ENCODE results near the gene MARS1. TPM values are rescaled to one million over a fixed set of nuclear protein-coding genes. Genes with fewer than 3 reads are reported as not detected.
A peak's percentile ranks its signal among the peaks of the same experiment; 100 is the strongest.

The MARS1 gene
- total RNA-seq, 1 experiment from 2014 or later: 291 TPM

GRCh38 chr12:57522011-57522886 is 34.4 kb downstream of the MARS1 start, which contains the start of gene MBD6:
Gene MBD6, plus strand, starts transcription at chr12:57522824. Its CDS starts 1,480 bp downstream, at chr12:57524304.
- CTCF ChIA-PET: no interaction called here
- peak within 1 kb of the TSS; percentile 97 for H3K27ac ChIP-seq (ENCODE audit: low read length)
- in situ Hi-C loops (cut with HindIII; ENCODE audit: low pct_unique_long_range_greater_than_20kb, low sequenced_read_pairs): no loop called here
- peak within 1 kb of the TSS; percentile 85 to 86 for H3K4me3 ChIP-seq (ENCODE audit: low read depth in 2 of 2, low read length in 2 of 2)
- H3K9me3 ChIP-seq (ENCODE audit: control insufficient read depth, insufficient read depth, low read depth, low read length): no peaks in the 10 kb centered on the region
- ATAC-seq: peak; percentile 66
- no peaks in the 10 kb centered on the region for H3K27me3 ChIP-seq (ENCODE audit: control insufficient read depth, insufficient read depth, low read length)
- peak; percentile 80 for DNase-seq (ENCODE audit: low read depth, low spot score)
- intact Hi-C loops (cut with micrococcal nuclease; ENCODE audit: unreplicated experiment): no loop called here
- TF ChIP-seq TCF7L2 (IDR thresholded peaks at IDR 0.05; ENCODE audit: low read depth, low read length): peak; percentile 99
- peak; percentile 50; the same call in 1 of the 2 replicates for TF ChIP-seq POLR2AphosphoS5 (IDR thresholded peaks at IDR 0.05; ENCODE audit: low read depth, low read length)
- TF ChIP-seq SIN3A (IDR thresholded peaks at IDR 0.05; ENCODE audit: borderline replicate concordance, insufficient read depth, low read depth, low read length): peak; percentile 99
- no peak for TF ChIP-seq REST (IDR thresholded peaks at IDR 0.05; ENCODE audit: insufficient read depth in 1 of 2, low read depth in 2 of 2, low read length in 1 of 2)
- TF ChIP-seq CTCF (IDR thresholded peaks at IDR 0.05): no peak
- H3K4me1 ChIP-seq (ENCODE audit: control insufficient read depth, insufficient read depth, low read length): peaks cover 39% of the 10 kb centered on the region
- no TSS peak for BruUV-seq (replicated peaks)
- POLR2A ChIA-PET: no interaction called here
- H3K36me3 ChIP-seq (ENCODE audit: control insufficient read depth, insufficient read depth, low read length): peaks cover 12% of the 10 kb centered on the region; the same call in 1 of the 2 replicates

GRCh38 chr12:57522887-57523705 is 35.2 kb downstream of the MARS1 start:
- in situ Hi-C loops (cut with HindIII; ENCODE audit: low pct_unique_long_range_greater_than_20kb, low sequenced_read_pairs): no loop called here
- TSS peak; percentile 60 for BruUV-seq (replicated peaks)
- DNase-seq (ENCODE audit: low read depth, low spot score): no peak
- ATAC-seq: no peak
- POLR2A ChIA-PET: no interaction called here
- Histone ChIP-seq H3K27ac (ENCODE audit: low read length) (peak overlapping the region; percentile 97), H3K36me3 (ENCODE audit: control insufficient read depth, insufficient read depth, low read length) (peaks cover 12% of the 10 kb centered on the region; the same call in 1 of the 2 replicates), H3K9me3 (ENCODE audit: control insufficient read depth, insufficient read depth, low read depth, low read length) (no peaks in the 10 kb centered on the region), H3K27me3 (ENCODE audit: control insufficient read depth, insufficient read depth, low read length) (no peaks in the 10 kb centered on the region), H3K4me1 (ENCODE audit: control insufficient read depth, insufficient read depth, low read length) (peaks cover 36% of the 10 kb centered on the region), H3K4me3 (ENCODE audit: low read depth in 2 of 2, low read length in 2 of 2) (peak overlapping the region; percentile 85 to 86)
- intact Hi-C loops (cut with micrococcal nuclease; ENCODE audit: unreplicated experiment): no loop called here
- TF ChIP-seq SIN3A (IDR thresholded peaks at IDR 0.05; ENCODE audit: borderline replicate concordance, insufficient read depth, low read depth, low read length) (no peak), REST (IDR thresholded peaks at IDR 0.05; ENCODE audit: insufficient read depth in 1 of 2, low read depth in 2 of 2, low read length in 1 of 2) (no peak), TCF7L2 (IDR thresholded peaks at IDR 0.05; ENCODE audit: low read depth, low read length) (no peak), POLR2AphosphoS5 (IDR thresholded peaks at IDR 0.05; ENCODE audit: low read depth, low read length) (no peak), CTCF (IDR thresholded peaks at IDR 0.05) (no peak)
- CTCF ChIA-PET: no interaction called here
